ENCODE measurements around the gene CYTH2.

The CYTH2 gene

DNA sequence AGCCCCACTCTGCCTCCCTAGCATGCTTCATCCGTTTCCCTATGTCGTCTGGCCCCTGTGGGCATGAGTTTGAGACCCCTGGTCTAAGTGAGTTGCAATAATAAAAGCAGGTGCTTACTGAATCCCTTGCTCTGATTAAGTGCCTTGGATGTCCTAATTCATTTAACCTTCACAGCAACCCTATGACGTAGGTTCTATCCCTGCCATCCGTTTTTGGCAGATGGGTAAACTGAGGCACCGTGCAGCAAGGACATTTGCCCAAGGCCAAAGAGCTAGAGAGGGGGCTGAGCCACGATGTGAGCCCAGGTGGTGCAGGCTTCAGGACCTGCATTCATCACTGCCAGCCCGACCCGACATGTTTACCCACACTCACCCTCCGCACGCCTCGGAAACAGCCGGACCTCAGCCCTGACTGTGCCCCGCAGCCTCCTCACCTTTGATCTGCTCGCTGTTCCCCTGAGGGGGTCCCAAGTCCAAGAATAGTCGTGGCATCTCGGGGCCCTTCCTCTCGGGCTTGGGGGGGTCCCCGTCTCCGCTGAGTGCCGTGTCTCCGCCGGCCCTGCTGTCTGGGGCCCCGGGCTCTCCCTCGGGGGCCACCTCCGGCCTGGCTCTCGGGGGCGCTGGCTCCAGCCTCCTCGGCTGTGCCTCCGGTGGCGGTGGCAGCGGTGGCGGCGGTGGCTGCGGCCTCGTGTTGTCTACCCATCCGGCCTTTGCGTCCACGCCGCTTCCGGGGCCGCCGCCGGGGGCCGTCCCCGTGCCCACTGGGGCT is 28.0 kb downstream of the CYTH2 start:
- DNase-seq = no peak

DNA sequence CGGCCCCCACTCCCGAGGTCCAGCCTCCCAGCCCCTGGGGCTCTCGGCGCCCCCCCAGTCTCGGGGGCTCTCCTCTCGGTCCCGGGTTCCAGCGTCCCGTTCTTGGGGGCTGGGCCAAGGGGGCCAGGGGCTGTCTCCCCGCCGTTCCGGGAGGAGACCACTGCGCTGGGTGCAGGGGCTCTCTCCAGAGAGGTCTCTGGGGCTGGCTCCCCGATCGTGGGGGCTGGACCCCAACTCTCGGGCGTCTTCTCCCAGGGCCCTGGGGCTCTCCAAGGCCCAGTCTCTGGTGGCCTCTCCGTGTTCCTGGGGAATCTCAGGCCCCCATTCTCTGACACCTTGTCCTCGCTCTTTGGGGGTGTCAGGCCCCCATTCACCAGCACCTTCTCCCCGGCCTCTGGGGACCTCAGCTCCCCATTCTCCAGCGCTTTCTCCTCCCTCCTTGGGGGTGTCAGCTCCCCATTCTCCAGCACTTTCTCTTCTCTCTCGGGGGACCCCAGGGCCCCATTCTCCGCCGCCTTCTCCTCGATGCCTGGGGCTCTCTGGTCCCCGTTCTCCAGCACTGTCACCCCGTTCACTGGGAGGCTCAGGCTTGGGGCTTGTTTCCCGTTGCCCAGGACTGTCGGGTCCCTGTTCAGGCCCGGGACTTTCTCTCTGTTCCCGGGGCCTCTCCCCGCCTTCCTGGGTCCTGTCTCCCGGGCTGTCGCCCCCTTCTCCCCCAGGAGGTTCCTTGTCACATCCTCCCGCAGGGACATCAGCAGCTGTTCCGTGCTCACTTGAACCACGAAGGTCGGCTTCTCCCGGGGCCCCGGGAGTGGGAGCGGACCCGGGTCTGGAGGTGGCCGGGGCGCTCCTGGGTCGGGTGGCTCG is 28.8 kb downstream of the CYTH2 start:
- DNase-seq = no peak

DNA sequence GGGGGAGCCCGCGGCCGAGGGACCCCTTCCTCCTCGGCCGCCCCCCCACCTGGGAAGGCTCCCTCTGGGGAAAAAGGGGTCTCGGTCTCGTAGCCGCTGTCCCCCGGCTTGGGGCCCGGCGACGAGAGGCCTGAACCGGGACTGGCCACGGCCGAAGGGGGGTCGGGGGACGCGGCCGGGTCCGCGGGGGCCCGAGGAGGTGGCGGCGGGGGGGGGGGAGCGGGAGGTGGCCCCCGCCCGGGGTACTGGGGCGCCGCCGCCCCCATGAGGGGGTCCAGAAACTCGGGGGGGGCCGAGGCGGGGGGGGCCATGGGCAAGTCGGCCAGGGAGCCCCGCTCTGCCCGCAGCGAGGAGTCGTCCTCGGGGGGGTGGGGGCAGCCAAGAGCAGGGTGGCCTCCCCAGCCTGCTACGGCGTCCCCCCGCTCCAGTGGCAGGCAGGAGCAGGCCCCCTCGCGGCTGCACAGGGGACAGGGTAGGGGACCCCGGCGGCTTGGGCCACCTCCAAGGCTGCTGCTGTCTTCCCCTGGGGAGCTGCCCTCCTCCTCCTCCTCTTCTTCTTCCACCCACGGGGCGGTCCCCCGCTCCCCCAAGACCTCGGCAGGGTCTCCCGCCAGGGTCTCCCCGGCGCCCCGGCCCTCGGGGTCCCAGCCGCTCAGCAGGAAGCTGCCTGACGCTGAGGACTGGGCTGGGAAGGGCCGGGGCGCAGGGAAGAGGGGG is 29.6 kb downstream of the CYTH2 start:
- DNase-seq = no peak

DNA sequence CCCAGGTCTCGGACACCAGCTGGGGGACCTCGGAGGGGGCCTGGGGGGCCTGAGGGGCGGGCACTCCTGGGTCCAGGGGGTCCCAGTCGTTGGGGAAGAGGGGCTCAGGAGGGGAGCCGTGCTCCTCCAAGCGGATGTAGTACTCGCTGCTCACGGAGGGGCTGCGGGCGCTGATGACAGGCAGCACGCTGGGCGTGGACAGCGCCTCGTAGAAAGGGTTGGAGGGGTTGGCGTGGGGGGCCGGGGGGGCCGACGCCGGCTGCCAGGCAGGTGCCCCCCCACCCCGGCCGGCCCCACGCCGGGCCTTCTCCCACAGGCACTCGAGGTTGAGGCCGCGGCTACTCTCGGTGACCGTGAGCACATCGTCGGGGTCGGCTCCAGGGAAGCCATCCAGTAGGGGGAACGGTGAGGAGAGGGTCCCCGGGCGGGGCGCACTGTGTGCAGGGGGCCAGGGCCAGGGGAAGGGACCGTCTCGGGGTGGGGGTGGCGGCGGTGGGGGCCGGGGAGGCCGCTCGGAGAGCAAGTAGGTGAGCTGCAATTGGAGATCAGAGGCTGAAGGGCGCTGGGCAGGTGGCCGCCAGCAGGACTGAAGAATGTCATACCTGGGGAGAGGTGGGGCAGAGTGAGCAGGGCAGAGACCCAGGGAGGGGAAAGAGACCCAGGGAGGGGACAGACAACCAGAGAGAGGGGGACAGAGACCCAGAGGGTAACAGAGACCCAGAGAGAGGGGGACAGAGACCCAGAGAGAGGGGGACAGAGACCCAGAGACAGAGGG is 30.3 kb downstream of the CYTH2 start:
- no peak for DNase-seq

DNA sequence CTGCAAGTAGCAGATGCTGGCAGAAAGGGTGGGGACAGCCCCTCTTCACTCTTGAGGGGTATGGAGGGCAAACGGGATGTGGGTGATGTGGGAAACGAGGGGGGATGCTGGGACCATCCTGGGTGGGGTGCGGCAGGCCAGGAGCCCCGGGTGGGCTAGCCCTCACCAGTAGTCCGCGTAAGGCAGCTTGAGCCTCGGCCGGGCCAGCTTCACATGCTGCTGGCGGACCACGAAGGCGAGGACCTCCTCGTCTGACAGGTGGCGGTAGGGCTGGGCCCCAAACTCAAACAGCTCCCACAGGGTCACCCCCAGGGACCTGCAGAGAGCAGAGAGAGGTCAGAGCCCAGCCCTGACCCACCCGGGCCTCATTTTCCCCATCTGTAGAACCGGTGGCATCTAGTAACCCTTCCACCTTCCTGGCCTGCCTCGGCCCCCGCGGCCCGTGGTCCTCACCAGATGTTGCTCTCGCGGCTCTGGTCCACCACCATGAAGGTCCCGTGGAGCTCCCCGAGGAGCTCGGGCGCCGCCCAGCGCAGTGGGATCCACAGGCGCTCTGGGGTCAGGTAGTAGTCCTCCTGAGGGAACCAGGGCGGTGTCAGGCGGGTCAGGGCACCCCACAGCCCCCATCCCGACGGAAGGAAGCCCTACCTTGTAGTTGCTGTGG is 31.8 kb downstream of the CYTH2 start:
- DNase-seq = no peak

DNA sequence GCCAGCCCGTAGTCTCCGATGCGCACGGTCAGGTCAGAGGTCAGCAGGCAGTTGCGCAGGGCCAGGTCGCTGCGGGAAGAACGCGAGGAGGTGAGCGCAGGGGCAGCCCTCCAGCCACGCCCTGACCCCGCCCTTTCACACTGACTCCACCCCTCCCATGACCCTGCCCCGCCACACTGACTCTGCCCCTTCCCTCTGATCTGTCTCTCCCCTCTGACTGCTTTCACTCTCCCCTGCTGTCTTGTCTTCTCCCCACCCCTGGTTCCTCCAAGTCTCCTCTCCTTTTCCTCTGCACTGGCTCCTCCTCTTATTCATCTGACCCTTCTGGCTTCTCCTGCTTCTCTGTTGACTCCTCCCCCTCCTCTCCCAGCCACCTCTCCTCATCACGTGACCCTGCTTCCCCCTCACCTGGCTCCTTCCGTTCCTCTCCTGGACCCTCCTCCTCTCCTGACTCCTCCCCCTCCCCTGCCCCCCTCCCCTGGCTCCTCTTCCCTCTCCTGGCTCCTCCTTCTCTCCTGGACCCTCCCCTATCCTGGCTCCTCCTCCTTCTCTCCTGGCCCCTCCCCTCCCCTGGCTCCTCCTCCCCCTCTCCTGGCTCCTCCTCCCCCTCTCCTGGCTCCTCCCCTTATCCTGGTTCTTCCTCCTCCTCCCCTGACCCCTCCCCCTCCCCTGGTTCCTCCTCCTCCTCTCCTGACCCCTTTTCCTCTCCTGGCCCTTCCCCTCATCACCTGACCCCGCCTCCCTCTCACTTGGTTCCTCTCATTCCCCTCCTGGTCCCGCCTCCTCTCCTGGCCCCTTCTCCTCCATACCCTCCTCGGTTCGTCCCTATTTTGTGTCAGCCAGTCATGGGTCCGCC is 32.6 kb downstream of the CYTH2 start:
- DNase-seq = peak; percentile 97

DNA sequence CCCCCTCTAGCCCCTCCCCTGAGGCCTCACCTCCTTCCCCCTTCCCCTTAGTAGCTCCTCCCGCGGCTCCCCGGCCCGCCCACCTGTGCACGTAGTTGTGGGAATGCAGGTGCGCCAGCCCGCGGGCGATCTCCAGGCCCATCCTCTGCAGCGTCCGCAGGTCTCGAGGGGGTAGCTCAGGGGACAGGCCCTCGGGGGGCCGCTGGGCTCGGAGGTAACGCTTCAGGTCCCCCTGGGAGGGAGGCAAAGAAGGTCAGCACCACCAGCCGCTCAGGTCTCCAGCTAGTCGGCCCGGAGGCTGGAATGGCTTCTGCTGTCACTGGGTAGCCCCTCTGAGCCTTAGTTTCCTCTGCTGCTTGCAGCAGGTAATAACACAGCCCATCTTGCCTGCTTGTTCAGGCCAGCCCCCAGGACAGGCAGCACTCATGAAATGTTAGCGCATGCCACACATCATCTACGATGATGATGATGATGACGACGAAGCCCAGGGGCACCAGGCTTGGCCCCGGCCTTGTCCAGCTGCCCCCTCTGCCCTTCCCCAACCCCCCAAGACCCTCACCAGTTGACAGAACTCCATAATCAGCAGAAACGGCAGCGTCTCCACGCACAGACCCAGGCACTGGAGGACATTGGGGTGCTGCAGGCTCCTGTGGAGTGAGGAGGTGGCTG is 33.3 kb downstream of the CYTH2 start:
- DNase-seq = no peak

DNA sequence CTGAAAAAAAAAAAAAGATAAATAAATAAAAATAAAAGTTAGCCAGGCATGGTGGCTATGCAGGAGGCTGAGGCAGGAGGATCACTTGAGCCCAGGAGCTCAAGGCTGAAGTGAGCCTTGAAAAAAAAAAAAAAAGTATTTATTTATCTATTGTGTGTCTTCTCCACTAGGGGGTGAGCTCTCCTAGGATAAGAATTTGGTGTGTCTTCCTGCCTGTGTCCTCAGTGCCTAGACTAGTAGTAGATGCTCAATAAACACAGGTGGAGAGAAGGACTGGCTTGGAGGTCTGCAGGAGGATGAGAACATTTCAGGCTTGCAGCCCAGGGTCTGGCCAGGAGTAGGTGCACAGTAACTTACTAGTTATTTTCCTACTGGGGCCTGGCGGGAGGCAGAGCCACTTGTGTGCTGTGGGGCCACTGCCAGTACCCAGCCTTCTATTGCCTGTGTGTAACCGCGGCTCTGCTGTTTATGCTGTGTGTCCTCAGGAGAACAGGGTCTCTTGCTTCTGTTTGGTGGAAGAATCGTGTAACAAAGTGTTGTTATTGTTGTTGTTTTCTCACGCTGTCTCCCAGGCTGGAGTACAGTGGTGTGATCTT is 37.1 kb downstream of the CYTH2 start:
- no peak for DNase-seq

DNA sequence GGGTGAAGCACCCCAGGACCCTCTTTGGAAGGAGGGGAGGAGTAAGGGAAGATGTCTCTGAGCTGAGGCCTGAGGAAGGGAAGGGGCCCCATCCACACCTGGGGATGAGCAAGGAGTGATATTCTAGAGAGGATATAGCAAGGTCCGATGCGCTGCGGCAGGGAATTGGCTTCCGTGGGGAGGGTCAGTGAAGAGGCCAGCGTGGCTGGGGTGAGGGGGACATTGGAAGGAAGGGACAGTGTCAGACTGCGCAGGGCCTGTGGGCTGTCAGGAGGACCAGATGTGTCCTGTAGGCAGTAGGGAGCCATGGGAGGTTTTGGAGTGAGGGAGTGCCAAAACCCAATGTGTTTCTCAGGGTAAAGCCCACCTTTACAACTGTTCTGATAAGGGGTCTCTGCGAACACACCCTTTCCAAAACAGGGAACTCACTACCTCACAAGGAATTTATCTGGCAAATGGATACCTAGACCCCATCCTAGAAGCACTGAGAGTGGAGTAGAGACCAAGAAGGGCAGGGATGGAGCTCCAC is 38.8 kb downstream of the CYTH2 start:
- no peak for DNase-seq

DNA sequence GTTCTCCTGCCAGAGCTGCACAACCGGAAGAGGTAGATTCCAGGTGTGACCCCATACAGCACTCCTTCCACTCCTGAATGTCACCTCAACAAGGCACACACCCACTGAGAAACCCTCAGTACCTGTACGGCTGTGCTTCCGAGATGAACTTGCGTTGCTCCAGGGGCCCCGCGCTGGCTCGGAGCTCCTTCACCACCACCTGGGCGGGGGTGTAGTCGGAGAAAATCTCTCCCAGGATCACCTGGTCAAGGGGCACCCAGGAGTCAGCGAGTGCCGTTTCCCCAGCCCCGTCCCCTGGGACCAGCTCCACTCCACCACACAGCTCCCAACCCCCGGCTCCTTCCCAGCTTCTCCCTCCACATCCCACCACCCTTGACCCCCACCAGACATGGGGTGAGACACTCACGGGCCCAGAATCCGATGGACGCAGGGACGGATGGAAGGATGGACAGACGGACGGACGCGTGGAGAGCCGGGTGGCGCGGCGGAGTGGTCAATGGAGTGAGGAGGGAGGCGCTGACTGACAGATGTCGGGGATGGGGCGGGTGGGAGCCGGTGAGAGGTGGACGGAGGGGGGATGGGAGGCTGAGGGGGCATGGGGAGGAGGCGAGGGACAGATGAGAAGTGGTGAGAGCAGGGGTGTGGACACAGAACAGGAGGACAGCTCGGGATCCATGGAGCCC is 39.7 kb downstream of the CYTH2 start:
- no peak for DNase-seq

DNA sequence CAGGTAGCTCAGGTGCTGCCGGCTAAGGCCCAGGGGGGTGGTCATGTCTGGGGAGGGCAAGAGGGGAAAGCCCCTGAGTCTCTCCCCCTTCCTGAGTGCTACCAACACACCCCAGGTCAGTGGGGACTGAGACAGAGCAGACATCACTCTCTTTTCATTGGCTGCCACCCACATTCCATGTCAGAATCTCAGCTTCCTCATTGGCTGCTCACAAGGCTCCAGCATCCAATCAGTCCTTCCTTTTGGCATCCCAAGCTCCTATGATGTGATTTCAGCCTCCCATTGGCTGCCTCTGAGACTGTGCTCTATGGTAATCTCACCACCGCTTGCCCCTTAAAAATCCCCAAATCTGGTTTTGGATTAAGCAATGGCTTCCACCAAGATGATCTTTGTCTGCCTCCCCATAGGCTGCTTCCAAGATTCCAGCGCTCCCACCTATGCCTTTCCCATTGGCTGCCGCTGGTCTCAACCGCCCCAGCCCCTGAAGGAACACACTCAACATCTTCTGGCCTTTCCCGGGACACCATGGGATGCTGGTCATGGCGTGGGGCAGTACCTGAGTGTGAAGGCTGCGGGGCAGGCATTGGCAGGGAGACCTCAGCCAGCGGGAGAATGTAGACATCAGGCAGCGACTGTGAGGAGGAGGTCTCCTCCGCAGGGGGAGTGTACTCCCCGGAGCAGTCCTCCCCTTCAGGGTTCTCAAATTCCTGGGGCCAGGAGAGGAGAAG is 40.5 kb downstream of the CYTH2 start:
- no peak for DNase-seq

DNA sequence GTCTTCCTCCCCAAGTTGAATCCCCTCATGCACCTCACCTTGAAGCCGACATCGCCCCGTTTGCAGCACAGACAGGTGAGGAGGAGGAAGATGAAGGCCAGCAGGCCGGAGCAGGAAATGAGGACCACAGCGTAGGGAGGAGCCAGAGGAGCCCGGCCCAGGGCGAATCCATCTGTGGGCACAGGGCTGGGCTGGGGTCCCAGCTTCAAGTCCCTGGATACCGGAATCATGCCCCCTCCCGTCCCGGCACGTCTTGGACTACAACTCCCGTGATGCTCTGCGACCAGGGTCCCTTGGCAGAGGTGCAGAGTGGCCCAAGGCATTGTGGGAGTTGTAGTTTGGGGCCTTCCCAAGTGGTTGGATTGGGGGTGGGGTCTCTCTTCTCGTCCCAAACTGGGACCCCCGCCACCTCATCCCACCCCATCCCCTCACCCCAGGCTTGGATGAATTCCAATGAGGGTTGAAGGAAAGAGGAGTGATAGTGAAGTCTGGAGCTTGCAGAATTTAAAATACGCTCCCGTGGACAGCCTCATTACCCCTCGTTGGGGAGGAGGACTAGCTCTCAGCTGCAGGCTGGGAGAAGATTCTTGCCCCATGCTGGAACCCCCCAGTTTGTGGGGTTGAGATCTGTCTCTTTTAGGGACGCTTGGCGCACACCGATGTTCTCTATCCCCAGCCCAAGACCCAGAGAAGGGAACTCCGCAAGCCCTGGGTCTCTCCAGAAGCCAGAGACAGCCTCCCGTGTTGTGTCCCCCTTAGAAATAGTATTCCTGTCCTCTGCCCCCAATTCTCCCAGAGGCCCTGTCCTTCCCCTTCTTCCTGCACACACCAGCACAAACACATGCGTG is 41.5 kb downstream of the CYTH2 start:
- no peak for DNase-seq

DNA sequence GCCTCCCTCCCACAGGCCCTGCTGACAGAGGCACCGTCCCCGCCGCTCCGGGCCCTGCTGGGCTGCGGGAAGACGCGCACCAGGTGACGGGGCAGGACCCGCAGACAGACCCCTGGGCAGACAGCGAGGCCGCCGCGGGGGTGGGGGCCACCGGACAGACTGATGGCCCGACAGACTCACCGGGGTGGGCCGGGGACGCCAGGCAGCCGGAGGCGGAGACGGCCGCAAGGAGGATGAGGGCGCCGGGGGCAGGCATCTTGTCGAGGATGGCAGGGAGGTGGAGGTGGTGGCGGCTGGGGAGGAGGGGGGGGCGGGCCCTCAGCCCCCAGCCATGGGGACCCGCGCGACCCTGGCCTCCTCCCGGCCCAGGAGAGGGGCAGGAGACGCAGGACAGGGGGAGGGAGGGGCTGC is 42.2 kb downstream of the CYTH2 start:
- no peak for DNase-seq

DNA sequence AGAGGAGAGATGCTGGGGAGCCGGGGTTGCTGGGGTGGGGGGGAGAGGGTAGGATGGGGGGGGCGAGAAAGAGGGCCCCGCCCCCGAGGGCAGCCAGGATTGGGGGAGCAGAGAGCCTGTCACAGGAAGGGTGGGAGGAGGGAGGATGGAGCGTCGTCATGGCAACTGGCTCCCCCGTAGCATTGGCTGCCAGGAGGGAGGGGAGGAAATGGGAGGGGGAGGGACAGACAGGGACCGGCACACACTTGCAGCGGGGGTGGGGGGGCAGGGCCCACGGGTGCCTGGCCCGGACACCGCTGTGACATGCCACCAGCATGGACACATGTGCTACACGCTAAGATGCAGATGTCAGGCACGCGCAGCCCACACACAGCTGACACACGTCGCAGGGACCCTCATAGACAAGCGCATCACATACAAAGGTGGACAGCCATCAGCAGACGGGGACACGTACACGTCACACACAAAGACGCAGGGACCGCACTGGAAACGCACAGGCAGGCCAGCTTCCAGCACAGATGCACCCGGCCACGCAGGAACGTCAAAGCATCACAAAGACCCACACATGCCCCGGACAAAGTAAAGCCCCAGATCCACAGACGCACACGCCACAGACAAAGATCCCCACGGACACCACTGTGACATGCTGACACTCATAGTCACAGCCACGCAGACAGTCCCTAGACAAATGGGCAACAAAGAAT is 42.8 kb downstream of the CYTH2 start, which contains the start of gene LMTK3:
LMTK3 (minus strand) TSS at position 36 of the 704 bp plus-strand sequence. CDS start 259 bp downstream, outside the sequence.
- DNase-seq = no peak

DNA sequence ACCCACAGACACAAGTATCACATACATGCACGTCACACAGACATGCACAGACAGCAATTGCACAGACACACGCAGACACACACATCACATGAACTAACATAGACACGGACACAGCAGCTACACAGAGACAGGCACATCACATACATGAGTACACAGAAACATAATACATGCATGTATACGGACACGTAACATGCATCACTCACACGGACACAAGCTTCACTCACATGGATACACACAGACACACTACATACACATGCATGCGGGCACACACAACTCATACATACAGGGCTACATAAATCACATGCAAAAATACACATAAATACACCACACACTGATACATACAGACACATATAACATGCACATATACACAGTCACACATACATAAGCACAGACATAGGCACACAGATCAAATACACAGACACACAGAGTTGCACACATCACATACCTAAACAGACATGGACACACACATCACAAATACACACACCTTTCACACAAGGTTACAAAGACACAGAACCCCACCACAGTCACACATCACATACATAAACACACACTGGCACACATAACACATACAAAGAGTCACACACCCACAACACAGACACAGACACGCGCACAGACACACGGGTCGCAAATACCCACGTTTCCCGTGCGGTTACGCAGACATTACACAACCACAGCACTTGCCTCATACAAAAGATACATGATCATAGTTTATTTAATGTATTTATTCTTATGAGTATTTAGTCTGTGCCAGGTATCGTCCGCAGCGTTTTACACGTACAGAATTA is 43.5 kb downstream of the CYTH2 start:
- DNase-seq = no peak
